Dendritic cell treated with granulocyte-macrophage colony-stimulating factor and Interleukin-4, amounts not matched to agents 40 ng/mL and 50 ng/mL, for 4 days (primary cell): Measurements from ENCODE around the gene LRRK1.

Experiments used
- H3K27ac Mint-ChIP-seq: one replicate; pipeline ENCODE4 v1.8.0; 2022; ENCODE audit warnings: mild to moderate bottlenecking, mixed read lengths
- H3K27me3 Mint-ChIP-seq: one replicate; pipeline ENCODE4 v1.8.0; 2022; ENCODE audit warnings: mild to moderate bottlenecking, mixed read lengths
- H3K36me3 Mint-ChIP-seq: one replicate; pipeline ENCODE4 v1.8.0; 2022; ENCODE audit warnings: low read depth, mixed read lengths
- H3K4me1 Mint-ChIP-seq: one replicate; pipeline ENCODE4 v1.8.0; 2022; ENCODE audit warnings: low read depth, mixed read lengths
- H3K4me3 Mint-ChIP-seq: one replicate; pipeline ENCODE4 v1.8.0; 2022; ENCODE audit warnings: mild to moderate bottlenecking, moderate library complexity, mixed read lengths
- H3K9me3 Mint-ChIP-seq: one replicate; pipeline ENCODE4 v1.8.0; 2022; ENCODE audit warnings: mixed read lengths
- intact Hi-C: fragments of 100-400 bp; cut with micrococcal nuclease; formaldehyde crosslinking; loops from one replicate; pipeline ENCODE4 v1.15.0; 2022

The LRRK1 gene

DNA sequence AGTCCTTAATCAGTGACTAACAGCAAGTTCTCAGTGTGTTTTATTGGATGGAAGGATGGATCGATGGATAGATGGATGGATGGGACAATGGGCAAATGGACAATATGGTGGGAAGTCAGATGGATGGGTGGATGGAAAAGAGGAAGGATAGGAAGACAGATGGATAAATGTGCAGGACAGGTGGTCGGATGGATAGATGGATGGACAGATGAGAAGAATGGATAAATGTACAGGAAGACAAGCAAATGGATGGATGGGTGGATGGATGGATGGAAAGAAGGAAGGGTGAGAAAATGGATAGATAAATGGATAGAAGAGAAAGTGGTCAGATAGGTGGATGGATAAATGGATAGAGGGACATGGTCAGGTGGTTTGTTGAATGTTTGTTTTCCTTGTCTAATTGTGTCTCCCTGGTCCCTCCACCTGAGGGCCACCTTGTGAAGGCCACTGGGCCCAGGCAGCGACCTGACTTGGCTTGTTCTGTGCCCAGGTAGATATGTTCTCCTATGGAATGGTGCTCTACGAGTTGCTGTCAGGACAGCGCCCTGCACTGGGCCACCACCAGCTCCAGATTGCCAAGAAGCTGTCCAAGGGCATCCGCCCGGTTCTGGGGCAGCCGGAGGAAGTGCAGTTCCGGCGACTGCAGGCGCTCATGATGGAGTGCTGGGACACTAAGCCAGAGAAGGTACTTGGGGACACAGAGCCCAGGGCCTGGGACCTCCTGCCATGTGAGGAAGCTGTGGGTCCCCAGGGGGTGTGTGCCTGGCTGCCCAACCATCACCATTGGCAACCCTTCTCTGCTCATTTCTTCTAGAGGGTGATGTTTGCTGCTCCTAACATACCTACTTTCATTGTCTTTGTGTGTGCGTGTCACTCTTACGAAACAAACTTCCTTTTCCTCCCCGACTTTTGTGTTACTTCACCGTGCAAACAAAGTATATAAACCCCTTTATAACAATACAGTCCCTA, 137.5 kb downstream of the LRRK1 start:
- Mint-ChIP-seq H3K4me1 (peaks cover 5% of the 10 kb centered on the region), H3K27me3 (no peaks in the 10 kb centered on the region), H3K4me3 (no peak overlapping the region), H3K27ac (no peak overlapping the region), H3K9me3 (no peaks in the 10 kb centered on the region), H3K36me3 (peaks cover 100% of the 10 kb centered on the region)
- intact Hi-C loops, result no loop called here

DNA sequence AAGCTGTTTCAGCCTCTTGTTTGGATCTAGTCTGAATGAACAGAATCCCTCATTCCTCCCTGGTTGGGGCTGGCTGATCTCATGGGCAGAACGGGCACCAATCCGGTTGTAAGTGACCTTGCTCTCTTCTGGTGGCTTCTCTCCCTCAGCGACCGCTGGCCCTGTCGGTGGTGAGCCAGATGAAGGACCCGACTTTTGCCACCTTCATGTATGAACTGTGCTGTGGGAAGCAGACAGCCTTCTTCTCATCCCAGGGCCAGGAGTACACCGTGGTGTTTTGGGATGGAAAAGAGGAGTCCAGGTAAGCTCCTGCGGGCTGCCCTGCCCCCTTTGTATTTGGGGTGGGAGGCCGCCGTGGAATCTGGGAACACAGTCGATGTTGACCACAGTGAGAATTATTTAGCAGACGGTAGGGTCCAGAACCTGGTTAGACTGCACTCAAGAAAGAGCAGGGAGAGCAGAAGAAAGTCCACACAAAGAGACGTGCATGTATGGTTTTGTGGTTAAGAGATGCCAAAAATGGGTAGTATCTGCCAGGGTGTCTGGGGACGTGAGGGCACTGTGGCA, 138.8 kb downstream of the LRRK1 start:
- Mint-ChIP-seq H3K27me3 (no peaks in the 10 kb centered on the region), H3K4me1 (peaks cover 5% of the 10 kb centered on the region), H3K27ac (no peak overlapping the region), H3K9me3 (no peaks in the 10 kb centered on the region), H3K36me3 (peaks cover 100% of the 10 kb centered on the region), H3K4me3 (no peak overlapping the region)
- intact Hi-C loops, result no loop called here

DNA sequence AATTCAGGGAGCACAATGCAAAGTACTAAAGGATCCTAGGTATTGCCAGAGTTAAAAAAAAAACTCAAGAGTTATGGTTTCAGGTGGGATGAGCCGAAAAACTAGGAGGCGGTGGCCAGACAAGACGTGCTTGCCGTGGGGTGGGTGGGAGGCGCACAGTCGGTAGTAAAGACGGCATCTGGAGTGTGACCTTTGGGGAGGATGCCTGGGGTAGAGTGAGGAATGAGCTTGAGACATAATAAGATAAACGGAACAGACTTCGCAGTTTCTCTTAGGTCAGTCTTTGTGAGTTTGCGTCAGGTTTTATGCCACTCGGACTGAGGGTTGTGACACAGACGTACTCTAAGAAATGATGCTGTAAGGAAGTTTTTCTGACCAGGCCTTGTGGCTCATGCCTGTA, 139.6 kb downstream of the LRRK1 start:
- Mint-ChIP-seq H3K4me1 (peaks cover 5% of the 10 kb centered on the region), H3K27me3 (no peaks in the 10 kb centered on the region), H3K4me3 (no peak overlapping the region), H3K36me3 (peaks cover 100% of the 10 kb centered on the region), H3K9me3 (no peaks in the 10 kb centered on the region), H3K27ac (no peak overlapping the region)
- intact Hi-C loops, result no loop called here

DNA sequence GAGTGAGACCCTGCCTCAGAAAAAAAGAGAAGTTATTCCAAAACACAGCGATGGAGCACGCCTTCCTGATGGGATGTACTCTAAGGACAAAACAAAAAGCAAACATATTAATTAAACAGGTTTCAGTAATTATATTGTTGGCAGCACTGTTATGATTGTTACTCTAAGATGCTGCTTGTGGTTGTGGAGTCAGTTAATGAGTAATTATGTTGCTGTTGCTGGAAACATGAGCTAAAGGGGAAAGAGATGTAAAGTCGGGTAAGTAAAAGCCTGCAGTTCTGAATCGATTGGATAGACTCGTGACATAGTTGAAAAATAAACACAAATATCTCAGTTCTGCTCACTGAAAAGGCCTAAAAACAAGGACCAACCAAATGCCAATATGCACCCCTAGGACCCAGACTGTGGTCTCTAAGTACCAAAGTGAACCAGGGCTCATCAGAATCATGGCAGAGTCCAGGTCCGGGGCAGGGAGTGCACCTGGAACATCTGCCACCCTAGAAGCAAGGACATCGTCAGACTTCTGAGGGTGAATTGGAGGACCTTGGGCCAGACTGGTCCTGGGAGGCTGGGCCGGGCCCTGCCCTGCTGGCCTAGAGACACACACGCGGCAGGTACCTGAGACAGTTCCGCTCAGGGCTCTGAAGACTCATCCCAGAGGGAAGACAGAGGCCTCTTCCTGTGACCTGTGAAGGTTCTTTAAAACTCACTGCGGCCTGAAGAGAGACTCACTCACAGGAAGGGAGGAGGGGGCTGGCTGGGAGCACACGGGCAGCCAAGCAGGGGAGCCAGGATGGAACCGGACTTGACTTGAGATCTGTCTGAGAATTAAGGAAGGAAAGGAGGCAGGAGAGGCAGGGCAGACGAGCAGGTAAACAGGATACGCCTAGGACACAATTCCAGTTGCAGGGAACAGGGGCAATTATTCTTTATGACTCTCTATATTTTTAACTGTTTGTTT, 140.5 kb downstream of the LRRK1 start:
- Mint-ChIP-seq H3K4me1 (peaks cover 5% of the 10 kb centered on the region), H3K36me3 (peaks cover 100% of the 10 kb centered on the region), H3K27ac (no peak overlapping the region)

DNA sequence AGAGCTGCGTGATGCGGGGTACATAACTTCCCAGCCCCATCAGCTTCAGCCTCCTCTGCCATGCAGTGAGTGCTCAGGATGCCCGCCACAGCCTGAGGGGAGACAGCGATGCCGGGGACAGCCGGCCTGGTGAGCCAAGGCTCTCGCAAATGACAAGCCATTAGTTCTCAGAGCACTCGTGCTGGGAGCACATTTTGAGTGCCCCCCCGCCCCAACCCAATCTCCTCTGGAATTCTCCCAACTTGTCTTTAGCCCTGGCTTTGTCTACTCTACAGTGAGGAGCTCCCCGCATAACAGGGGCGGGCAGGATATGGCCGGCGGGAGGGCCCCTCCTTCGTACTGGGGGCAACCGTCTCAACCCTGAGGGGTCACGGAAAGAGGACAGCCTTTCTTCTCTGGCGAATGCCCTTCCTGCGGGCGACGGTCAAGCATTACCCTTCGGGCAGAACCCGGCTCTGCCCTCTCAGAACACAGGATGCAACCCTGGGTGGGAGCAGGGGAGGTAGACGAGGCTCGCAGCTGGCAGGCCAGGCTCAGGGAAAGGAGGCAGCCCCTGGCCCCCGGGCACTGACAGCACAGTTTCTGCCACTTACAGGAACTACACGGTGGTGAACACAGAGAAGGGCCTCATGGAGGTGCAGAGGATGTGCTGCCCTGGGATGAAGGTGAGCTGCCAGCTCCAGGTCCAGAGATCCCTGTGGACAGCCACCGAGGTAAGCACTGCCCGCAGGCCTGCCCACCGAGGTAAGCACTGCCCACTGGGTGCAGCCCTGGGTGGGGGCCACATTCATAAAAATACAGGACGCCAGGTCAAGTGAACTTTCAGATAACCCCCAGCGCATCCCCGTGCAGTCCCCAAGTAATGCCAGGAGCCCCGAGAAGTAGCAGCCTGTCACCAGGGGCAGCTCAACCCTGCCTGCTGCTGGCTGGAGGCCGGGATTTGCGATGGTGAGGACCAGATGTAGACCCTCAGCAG, 141.7 kb downstream of the LRRK1 start:
- intact Hi-C loops, result no loop called here
- Mint-ChIP-seq H3K27ac (no peak overlapping the region), H3K36me3 (peaks cover 100% of the 10 kb centered on the region), H3K9me3 (no peaks in the 10 kb centered on the region), H3K4me3 (no peak overlapping the region), H3K27me3 (no peaks in the 10 kb centered on the region), H3K4me1 (peaks cover 5% of the 10 kb centered on the region)

More for the DNA sequence above, 140.5 kb downstream of the LRRK1 start:
- H3K9me3 Mint-ChIP-seq, result no peaks in the 10 kb centered on the region
- intact Hi-C loops, result no loop called here
- no peaks in the 10 kb centered on the region for H3K27me3 Mint-ChIP-seq
- no peak overlapping the region for H3K4me3 Mint-ChIP-seq

- Mint-ChIP-seq H3K36me3 (peaks cover 100% of the 10 kb centered on the region), H3K4me1 (no peaks in the 10 kb centered on the region), H3K27me3 (no peaks in the 10 kb centered on the region), H3K4me3 (no peak overlapping the region), H3K27ac (no peak overlapping the region), H3K9me3 (no peaks in the 10 kb centered on the region)
- intact Hi-C loops, result no loop called here
Measured at GRCh38 chr15:101062063-101062462, 142.9 kb downstream of the LRRK1 start.

- Mint-ChIP-seq H3K36me3 (peaks cover 100% of the 10 kb centered on the region), H3K27ac (no peak overlapping the region), H3K9me3 (no peaks in the 10 kb centered on the region), H3K27me3 (no peaks in the 10 kb centered on the region), H3K4me1 (no peaks in the 10 kb centered on the region), H3K4me3 (no peak overlapping the region)
- intact Hi-C loops, result no loop called here
Measured at GRCh38 chr15:101062471-101063171, 143.5 kb downstream of the LRRK1 start.

DNA sequence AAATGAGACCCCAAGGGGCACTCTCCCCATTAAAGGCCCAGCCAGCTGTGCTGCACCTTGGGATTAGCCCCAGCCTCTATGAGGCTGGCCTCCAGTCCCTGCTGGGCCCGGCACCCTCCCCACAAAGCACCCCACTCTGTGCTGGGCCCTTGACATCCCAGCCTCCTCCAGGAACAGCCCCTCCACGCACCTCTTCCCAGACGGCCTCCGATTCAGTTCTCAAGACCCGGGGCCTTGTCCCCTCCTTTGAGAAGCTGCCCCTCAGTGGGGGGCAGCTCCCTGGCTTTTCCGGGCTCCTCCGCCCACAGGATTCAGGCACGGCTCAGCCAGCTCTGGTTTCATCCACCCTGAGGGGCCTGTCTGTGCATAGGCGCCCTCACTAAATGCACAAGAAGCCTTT, 144.1 kb downstream of the LRRK1 start:
- Mint-ChIP-seq H3K4me3 (no peak overlapping the region), H3K27ac (no peak overlapping the region), H3K4me1 (no peaks in the 10 kb centered on the region)

DNA sequence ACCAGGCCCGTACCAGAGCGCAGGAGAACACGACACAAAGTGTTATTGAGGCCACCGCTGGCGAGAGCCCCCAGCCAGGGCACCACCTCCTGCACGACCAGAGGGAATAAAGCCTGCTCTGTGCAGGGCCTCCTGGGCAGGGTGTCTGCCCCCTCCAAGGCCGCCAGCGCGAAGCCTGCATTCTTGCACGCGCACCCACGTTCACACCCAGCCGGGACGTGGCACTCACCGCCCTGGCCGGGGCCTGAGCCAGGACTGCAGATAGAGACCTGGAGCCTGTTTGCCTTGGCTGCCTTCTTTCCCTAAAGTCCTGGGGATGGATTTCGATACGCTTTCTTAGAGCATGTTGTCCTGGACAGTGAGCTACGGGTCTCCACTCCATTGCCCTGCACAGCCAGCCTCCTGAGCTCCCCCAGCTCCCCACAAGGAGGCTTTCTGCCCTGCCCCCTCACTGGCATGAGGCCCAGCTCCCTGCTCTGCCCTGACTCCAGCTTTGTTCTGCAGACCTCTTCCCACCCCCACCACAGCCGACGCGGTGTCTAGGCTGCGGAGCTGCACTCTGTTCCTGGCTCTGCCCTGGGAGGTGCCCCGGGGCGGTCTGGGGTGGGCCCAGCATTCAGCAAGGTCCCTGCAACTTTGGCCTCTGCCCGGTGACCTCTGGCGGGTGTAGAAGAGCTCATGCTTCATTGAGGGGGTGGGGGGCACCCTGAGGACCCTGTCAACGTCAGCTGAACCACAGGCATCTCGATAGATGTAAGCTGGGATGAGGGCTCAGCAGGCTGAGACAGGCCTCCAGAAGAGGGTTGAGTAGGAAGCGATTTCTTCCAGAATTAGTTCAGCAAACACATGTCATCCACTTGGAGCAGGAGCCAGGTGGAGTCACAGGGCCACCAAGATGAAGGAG, 145.0 kb downstream of the LRRK1 start:
- intact Hi-C loops, result no loop called here
- H3K27me3 Mint-ChIP-seq, result no peaks in the 10 kb centered on the region
- no peaks in the 10 kb centered on the region for H3K4me1 Mint-ChIP-seq
- H3K4me3 Mint-ChIP-seq, result no peak overlapping the region
- no peaks in the 10 kb centered on the region for H3K9me3 Mint-ChIP-seq
- H3K27ac Mint-ChIP-seq, result no peak overlapping the region
- H3K36me3 Mint-ChIP-seq, result peaks cover 100% of the 10 kb centered on the region

More for the DNA sequence above, 144.1 kb downstream of the LRRK1 start:
- Mint-ChIP-seq H3K36me3 (peaks cover 100% of the 10 kb centered on the region), H3K27me3 (no peaks in the 10 kb centered on the region), H3K9me3 (no peaks in the 10 kb centered on the region)
- intact Hi-C loops, result no loop called here

DNA sequence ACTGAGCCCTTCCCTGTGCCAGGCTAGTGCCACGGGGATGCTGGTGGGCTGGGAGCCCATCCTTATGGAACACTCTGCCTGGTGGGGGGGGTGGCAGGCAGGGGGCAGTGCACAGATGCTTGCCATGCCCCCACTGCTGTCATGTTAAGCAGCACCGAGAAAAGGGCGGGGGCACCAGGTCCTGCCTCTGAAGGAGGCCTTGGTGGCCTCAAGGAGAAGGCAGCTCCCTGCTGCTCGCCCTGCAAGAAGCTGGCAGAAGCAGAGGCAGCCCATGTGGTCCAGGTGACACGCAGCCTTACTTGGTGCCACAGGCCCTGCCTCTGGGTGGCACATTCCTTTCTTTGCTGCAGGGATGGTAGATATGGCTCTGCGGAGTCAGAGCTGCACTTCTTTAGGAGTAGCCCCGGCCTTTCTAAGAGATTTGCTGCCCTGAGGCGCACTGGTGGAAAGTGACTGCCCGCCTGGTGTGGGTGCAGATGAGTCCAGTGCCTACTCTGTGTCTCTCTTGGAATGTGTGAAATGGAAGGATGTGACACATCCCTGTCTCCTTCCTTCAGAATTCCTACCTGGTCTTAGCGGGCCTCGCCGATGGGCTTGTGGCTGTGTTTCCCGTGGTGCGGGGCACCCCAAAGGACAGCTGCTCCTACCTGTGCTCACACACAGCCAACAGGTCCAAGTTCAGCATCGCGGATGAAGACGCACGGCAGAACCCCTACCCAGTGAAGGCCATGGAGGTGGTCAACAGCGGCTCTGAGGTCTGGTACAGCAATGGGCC, 145.8 kb downstream of the LRRK1 start:
- H3K4me3 Mint-ChIP-seq, result no peak overlapping the region
- peaks cover under 1% of the 10 kb centered on the region for H3K4me1 Mint-ChIP-seq
- H3K27me3 Mint-ChIP-seq, result no peaks in the 10 kb centered on the region
- intact Hi-C loops, result no loop called here
- H3K9me3 Mint-ChIP-seq, result no peaks in the 10 kb centered on the region
- no peak overlapping the region for H3K27ac Mint-ChIP-seq
- peaks cover 98% of the 10 kb centered on the region for H3K36me3 Mint-ChIP-seq

GRCh38 chr15:101065570-101066221, 146.5 kb downstream of the LRRK1 start:
- Mint-ChIP-seq H3K9me3 (no peaks in the 10 kb centered on the region), H3K4me1 (peaks cover 8% of the 10 kb centered on the region), H3K27me3 (no peaks in the 10 kb centered on the region), H3K36me3 (peaks cover 98% of the 10 kb centered on the region), H3K27ac (no peak overlapping the region), H3K4me3 (no peak overlapping the region)
- intact Hi-C loops, result no loop called here
